A172 (cell line): ENCODE results near the gene MXD4. TPM values are rescaled to one million over a fixed set of nuclear protein-coding genes. Genes with fewer than 3 reads are reported as not detected.
A peak's percentile ranks its signal among the peaks of the same experiment; 100 is the strongest.

Experiments used
- DNase-seq: peaks from one replicate; pipeline ENCODE4 v3.0.0-alpha.2; 2015; ENCODE audit warnings: low spot score
- total RNA-seq: library from RNA; depleted of rRNA; stranded (reverse); fragments of >200 nt; shearing (Covaris generic); gene quantifications from 2 replicates; pipeline ENCODE4 v1.2.3, GENCODE V29; 2014

Gene MXD4
- total RNA-seq, 1 experiment from 2014 or later, result 18.4 TPM

DNA sequence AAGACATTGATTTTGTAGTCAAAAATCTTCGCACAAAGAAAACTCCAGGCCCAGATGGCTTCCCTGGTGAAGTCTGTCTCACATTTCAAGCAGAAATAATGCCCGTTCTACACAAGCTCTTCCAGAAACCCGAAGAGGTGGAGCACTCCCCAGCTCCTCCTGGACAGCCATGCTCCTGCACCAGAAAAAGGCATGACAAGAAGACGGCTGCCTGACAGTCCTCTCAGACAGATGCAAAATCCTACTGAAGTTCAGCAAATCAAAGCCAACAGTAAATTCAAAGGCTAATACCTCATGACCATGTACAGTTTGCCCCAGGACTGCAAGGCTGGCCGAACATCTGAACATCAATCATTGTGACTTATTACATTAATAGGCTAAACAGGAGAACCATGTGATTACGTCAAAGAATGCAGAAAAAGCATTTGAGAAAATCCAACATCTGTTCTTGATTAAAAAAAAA is 30.8 kb upstream of the MXD4 start:
- DNase-seq, result no peak

DNA sequence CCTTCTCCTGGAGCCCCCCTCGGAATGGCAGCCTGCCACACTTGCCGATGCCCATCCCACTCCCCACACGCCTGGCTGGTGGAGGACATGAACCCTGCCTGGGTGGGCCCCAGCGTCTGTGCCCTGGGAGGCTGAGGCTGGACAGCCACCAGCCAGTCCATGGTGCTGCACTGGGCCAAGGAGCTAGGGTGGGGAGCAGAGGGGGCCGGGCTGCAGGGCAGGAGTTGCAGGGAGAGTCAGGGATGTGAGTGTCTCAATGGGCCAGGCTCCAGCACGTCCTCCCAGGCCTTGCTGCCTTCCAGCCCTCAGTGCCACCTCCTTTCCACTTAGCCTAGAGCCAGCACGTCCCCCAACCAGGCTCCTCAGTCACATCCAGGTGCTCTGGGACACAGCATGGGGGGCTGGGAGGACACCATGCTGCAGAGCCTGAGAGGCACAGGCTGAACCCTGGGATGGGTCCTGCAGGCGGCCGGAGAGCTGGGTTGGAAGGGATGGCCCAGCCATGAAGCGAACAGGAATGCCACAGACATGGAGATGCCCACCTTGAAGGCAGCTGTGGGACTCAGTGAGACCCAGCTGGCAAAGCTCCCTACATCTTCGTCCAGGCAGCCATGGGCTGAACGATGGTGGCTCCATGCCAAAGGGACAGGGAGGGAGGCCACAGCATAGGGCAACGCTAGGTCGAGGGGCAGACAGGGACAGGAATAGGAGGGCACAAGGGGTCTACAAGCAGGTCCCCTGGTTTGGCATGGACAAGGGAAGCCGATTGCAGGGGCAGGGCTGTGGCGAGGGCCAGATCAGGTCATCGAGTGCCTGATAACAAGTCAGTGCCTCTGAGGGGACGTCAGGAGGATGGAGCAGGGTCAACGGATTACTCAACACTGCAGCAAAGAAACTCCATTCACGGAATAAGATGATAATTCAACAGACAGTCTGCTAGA is 30.1 kb upstream of the MXD4 start:
- DNase-seq, result no peak

DNA sequence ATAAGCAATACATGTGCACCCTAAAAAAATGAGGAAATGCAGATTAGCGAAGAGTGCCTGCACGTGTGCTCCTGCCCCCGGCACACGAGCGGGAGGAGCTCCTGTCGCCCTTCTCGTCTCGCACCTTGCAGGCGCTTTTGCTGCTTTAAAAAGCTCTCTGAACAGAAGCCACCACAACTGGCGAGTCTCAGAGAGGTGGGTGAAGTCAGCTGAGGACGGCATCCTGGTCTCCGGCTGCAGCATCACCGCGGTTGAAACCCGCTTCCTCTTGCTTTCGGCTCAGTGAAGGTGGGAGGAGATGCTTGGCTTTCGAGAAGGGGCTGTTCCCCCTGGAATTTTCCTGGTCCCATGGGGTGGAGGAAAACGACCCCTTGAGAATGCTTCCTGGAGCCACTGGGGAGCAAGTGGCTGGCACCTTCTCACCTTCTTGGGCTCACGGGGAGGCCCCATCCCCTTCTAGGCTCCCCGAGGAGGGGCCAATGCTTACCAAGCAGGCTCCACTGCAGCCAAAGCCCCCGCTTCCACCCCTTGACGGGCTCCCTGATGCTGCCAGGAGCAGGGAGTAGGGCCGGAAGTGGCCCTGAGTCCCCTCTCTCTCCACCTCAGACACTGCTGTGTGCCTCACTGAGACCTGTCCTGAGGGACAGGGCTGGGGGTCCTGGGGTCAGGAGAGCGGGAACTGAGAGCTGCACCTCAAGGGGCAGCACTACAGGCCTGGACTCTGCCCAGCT is 29.2 kb upstream of the MXD4 start:
- DNase-seq, result no peak

DNA sequence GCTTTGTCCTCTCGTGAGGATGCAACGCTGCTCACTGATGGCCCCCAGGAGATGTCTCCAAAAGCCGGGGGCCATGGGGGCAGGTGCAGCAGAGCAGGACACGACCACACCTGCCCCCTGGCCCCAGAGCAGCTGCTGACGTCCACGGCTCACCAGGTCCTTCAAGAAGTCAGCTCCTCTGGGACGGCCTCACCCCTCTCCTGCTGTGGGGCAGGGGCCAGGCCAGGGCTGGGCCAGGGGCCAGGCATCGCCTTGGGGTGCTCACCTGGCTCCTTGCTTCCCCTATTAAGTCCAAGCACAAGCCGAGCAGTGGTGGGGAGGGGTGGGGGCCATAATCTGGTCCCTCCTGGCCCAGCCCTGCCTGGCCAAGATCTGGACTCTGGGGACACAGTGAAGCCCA is 28.6 kb upstream of the MXD4 start:
- DNase-seq, result no peak

DNA sequence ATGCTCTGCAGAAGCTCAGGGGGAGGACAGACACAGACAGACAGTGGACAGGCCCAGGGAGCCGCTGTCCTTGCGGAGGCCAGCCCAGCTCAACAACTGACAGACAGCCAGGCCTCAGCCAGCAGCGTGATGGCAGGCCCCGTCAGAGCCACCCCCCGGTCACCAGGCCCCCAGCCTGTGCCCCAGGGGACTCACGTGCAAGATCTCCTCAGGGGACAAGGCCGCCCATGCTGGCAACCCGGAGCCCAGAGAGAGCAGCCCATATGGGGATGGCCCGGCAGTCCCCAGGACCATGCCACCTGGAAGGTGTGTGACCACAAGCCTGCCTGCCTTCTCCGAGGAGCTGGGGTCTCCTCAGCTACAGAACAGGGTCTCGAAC is 28.0 kb upstream of the MXD4 start:
- no peak for DNase-seq

DNA sequence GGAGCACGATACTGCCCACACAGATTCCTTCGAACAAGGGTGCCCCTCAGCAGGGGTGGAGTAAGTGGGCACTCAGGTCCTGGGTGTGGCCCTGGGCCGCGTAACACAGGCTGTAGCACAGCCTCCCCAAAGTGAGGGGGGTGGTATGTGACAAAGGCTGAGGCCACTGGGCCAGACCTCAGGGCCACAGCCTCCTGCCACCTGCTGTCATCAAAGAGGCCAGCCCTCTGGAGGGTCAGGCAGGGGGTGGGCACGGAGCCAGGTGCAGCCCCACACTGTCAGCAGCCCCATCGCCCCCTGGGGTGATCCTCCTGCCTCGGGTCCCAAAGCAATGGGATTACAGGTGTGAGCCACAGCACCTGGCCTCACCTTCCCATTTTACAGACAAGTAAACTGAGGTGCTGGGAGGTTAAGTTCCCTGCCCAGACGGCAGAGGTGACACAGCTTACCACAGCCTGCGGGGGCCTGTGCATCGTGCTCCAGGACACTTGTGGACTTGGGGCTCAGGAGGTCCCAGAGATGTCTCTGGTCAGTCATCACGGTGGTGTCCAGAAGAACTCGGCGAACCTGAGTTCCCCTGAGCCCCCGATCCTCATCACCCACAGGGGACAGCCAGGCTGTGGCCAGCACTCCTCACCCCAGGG is 27.5 kb upstream of the MXD4 start:
- no peak for DNase-seq

DNA sequence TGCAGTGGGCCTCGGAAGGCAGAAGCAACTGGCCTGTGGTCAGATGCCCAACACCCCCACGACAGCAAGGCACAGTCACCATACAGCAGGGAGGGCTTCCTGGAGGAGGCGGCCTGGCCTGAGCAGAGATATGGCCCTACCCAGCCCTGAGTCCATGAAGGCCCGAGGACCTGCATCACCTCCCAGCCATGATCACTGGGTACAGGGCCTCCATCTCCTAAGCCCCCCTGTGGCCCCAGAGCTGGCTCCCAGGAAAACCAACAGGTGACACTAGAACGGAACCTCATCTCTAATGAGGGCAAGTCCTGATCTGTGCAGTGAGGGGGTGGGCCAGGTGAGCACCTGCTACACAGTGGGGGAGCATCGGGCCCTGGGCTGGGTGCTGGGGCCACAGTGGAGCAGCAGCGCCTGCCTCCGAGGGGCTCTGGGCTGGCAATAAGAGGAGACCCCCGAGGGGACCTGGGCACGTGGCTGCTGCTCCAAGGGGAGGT is 26.2 kb upstream of the MXD4 start:
- DNase-seq, result no peak

DNA sequence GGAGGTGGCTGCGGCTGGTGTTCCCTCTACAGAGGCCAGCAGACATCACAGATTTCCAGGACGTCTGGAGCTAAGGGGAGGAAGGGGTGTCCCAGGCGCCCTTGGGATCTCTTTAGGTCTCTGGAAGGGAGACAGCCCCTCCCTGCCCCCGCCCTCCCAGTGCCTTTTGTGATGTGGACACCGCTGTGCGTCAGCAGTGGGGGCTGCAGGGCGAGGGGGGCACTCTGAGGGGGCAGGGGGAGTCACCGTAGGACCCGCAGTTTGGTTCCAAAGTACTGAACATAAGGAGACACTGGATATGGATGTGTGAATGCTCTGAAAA is 25.6 kb upstream of the MXD4 start:
- no peak for DNase-seq

DNA sequence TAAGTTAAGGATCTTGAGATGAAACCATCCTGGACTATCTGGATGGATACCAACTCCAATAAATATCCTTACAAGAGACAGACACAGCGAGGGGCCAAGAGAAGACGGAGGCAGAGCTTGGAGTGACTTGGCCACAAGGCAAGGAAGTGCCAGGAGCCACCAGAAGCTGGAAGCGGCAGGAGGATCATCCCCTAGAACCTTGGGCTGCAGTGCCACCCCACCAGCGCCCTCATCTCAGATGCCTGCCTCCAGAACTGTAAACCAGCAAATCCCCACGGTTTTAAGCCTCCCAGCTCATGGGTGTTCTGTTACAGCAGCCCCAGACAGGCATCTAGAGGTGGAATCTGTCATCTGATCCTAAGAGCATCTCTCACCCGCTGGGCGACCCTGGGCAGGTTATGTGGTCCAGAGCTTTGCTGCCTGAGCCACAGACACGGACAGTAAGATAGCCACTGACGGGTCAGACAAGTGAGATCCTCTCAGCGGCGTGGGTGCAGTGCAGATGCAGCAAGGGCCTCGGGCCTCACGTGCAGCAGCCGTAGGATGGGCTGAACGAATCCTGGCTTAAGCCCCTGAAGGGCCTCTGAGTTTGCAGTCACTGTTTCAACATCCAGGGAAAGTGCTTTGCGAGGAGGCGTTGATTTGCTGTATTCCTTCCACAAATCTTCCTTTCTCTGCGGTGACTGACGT is 25.1 kb upstream of the MXD4 start:
- no peak for DNase-seq

DNA sequence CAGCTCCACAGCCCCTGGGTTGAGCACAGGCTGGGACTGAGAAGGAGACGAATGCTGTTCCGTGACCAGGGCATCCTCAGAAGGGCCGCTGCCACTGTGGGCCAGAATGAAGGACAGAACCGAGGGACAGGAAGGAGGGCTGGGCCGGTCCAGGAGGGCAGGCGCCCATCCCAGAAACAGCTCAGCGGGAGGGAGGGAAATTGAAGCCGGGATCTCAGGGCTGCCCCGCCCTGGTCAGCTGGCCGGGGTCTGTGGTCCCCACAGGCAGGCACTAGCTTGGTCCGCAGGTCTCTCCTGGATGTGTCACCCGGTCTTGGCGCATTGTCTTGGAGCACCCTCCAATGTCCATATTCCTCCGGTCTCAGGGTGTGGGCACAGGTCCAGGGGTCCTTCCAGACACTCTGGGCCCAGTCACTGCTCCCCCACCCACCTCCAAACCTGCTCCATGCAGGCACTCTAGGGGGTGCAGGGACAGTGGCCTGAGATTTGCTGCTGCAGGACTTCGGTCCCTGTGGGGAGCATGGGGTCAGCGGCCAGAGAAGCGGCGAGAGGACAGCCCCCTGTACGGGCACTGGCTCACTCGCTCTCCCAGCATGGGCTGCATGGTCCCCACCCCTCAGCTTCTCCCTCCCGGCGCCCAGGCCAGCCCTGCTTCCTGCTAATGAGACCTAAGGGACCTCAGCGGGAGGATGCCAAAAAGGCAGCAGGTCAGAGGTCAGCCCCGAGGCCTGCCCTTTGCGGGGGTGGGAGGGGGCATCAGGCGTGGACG is 23.9 kb upstream of the MXD4 start:
- DNase-seq, result no peak

DNA sequence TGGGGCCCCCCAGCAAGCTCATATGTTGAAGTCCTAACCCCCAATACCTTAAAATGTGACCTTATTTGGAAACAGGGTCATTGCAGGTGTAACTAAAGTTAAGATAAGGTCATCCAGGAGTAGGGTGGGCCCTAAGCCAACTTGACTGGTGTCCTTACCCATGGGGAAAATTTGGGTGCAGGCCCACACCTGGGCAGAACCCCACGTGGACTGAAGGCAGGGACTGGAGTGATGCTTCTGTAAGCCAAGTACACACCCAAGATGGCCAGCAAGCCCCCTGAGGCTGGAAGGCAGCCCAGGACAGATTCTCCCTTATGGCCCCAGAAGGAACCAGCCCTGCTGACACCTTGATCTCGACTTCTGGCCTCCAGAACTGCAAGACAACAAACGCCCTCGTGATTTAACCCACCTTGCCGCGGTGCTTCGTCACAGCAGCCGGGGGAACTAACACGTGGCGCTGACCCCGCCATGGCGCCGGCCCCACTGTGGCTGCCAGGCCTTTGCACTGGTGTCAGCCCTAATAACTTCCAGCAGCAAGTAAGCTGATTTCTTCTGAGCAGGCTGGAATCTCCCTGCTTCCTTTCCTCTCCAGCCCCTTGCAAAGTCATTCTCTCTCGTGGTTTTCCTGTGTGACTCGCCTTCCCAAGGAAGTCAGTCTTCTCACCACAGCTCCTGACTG is 23.2 kb upstream of the MXD4 start:
- peak; percentile 64 for DNase-seq

DNA sequence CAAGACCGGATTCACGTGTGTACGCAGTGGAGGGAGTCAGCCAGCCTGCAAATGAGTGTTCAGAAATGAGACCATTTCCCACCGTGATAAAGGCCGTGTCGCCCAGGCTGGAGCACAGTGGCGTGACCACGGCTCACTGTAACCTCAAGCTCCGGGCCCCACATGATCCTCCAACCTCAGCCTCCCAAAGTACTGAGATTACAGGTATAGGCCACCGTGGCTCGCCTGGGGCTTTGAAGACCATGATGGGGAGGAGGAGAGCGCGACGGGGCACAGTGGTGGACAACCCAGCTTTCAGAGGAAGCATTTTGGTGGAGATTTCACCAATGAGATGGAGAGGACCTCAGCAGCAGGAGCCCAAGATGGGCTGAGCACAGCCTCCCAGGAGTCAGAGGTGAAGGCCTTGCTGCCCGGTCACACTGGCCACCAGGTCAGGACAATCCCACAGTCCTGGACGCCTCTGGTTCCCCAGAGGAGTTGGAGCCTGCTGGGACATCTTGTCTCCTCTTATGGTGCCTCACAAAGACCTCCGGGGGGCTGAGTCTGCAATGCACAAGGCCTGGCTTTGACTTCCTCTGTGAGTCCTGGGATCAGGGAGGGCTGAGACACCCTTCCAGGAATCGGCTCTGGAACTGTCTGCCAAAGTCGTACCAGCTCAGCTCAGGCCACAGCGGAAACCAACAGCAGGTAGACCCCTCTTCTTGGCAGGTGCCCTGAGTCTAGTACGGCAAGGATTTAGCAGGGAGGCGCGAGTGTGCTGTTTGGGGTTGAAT is 22.4 kb upstream of the MXD4 start:
- DNase-seq, result no peak

DNA sequence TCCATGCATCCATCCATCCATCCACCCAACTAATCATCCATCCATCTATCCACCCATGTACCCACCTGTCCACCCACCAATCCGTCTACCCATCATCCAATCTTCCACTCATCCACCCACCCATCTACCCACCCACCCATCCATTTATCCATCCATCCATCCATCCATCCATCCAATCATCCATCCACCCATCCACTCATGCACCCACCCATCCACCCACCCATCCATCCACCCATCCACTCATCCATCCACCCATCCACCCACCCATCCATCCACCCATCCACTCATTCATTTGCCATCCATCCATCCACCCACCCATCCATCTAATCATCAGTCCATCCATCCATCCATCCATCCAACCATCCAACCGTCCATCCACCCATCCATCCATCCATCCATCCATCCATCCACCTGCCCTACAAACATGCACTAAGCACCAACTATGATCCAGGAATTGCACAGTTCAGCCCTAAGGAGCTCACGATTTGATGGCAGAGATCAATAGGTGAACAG is 21.3 kb upstream of the MXD4 start:
- DNase-seq, result no peak

DNA sequence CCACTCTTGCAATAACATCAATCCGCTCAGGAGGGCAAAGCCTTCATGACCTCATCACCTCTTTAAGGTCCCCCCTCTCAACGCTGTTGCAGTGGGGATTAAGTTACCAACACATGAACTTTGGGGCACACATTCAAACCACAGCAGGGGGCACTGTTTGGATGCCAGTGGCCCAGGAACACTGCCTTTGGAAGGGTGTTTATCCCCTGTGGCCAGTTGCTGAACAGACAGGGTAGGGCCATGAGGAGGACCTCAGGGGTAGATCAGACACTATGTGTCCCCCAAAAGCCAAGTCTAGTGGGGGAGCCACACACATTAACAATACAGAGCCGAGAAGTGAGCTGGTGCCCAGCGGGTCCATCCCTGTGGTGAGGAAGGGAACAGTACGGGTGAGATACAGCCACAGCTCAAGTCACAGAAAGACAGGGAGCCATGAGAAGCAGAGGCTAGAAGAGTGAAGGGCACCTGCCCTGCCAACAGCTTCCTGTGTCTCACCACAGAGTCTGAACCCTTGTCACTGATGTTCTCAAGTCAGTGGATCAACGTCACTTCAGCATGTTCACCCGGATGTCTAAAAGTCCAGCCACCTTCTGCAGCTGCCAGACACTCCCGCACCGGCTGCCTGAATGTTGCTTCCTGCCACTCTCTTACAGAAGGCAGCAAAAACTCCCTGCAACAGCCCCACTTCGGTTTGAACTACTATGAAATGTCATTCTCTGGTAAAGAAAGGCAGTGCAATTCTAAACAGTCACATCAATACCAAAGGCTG is 19.9 kb upstream of the MXD4 start:
- DNase-seq, result no peak

DNA sequence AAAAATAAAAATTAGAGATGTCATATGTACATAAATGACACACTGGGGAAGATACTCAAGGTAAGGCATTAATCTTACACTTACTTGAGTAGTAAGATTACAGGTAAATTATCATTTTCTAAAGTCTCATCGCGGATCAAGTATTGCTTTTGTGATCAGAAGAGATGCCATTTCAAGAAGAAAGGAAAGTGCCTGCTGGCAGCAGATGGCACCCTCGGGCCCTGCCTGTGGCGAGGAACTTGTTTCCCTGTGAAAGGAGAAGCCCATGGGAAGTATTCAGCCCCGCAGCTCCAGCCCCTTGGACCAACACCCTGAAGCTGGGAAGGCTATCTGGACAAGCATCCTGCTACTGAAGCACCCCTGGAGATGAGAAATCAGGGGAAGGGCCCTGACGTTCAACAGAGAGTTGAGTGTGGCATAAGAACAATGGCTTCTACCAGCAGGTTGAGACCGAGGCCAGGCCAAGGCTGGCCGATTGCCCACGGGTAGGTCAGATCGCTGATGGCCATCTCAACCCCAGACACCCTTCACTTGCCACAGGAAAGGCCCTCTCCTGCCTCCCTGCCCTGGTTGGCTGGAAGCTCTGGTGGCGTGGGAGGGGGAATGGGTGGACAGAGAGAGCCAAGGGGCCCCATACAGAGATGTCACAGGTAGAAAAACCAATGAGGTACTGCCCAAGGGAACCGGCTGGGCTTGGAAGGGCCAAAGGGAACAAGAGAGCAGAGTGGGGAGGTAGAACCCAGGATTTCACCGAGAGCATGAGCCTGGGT is 18.8 kb upstream of the MXD4 start:
- no peak for DNase-seq

DNA sequence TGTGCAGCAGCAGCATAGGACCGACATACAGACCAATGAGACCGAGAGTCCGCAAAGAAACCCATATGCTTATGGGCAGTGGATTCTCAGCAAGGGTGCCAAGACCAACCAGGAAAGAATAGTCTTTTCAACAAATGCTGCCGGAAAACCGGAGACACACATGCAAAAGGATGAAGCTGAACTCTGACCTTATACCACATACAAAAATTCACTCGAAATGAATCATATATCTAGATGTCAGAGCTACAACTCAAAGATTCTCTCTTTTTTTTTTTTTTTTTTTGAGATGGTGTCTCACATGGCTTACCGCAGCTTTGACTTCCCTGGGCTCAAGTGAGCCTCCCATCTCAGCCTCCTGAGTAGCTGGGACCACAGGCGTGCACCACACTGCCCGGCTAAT is 16.0 kb upstream of the MXD4 start:
- no peak for DNase-seq

DNA sequence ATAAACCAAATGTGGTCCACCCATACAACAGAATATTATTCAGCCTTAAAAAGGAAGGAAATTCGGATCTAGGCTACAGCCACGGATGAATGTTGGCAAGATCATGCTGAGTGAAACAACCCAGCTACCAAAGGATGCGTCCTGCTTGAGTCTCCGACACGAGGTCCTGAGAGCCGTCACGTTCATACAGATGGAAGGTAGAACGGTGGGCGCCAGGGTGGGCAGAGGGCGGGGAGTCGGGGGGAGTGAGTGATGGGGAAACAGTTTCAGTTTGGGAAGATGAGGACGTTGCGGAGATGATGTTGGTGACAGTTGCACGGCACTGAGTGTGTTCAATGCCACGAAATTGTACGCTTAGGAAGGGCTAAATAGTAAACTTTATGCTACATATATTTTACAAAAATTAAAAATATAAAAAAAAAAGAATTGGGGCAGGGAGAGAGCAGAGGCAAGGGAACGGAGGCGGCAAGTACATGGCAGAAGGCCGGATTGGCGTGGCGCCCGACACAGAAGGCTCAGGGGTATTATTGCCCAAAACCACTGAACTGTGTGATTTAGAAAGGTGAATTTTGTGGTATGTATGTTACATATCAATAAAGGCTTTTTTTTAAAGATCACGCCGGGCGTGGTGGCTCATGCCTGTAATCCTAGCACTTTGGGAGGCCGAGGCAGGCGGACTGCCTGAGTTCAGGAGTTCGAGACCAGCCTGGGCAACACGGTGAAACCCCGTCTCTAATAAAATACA is 14.8 kb upstream of the MXD4 start:
- DNase-seq, result no peak
